Activated T-helper 17 cell treated with anti-CD3 and anti-CD28 coated beads, Interleukin-2, amount 50 U/mL, for 72 hours (primary cell): ENCODE measurements around the gene MSI2. TPM values are rescaled to one million over a fixed set of nuclear protein-coding genes. Genes with fewer than 3 reads are reported as not detected.

Experiments used
- ATAC-seq: fragments of 150-1000 bp; cut with Tn5 transposase; replicated peaks from 2 replicates; pipeline ENCODE4 v1.10.0; 2021; ENCODE audit warnings: mild to moderate bottlenecking, moderate library complexity
- H3K27ac Mint-ChIP-seq: one replicate; pipeline ENCODE4 v1.8.0; 2022; ENCODE audit warnings: mixed read lengths
- H3K27me3 Mint-ChIP-seq: one replicate; pipeline ENCODE4 v1.8.0; 2022; ENCODE audit warnings: mixed read lengths
- H3K36me3 Mint-ChIP-seq: one replicate; pipeline ENCODE4 v1.8.0; 2022; ENCODE audit warnings: low read depth, mild to moderate bottlenecking, mixed read lengths
- H3K4me1 Mint-ChIP-seq: one replicate; pipeline ENCODE4 v1.8.0; 2022; ENCODE audit warnings: mixed read lengths
- H3K4me3 Mint-ChIP-seq: one replicate; pipeline ENCODE4 v1.8.0; 2022; ENCODE audit warnings: mild to moderate bottlenecking, mixed read lengths
- H3K9me3 Mint-ChIP-seq: one replicate; pipeline ENCODE4 v1.8.0; 2022; ENCODE audit warnings: mixed read lengths
- total RNA-seq, 2 donors: library from RNA; stranded (reverse); gene quantifications; one replicate each; pipeline ENCODE4 v1.2.3, GENCODE V29; 2022

The MSI2 gene
- total RNA-seq, 2 donors from 2014 or later: 96.3 to 128 TPM

- H3K27ac Mint-ChIP-seq: no peak overlapping the region
- no peaks in the 10 kb centered on the region for H3K27me3 Mint-ChIP-seq
- H3K4me3 Mint-ChIP-seq: no peak overlapping the region
- H3K9me3 Mint-ChIP-seq: no peaks in the 10 kb centered on the region
- H3K36me3 Mint-ChIP-seq: peaks cover 38% of the 10 kb centered on the region
- no peak for ATAC-seq
- peaks cover 20% of the 10 kb centered on the region for H3K4me1 Mint-ChIP-seq
Measured at GRCh38 chr17:57626520-57627210, 370.3 kb downstream of the MSI2 start.

GRCh38 chr17:57627591-57627990 lies 371.3 kb downstream of the MSI2 start:
- no peak for ATAC-seq
- Mint-ChIP-seq H3K27me3 (no peaks in the 10 kb centered on the region), H3K27ac (peak overlapping the region; percentile 24), H3K9me3 (no peaks in the 10 kb centered on the region), H3K36me3 (peaks cover 47% of the 10 kb centered on the region), H3K4me1 (peaks cover 20% of the 10 kb centered on the region), H3K4me3 (no peak overlapping the region)

- Mint-ChIP-seq H3K4me1 (peaks cover 14% of the 10 kb centered on the region), H3K36me3 (peaks cover 51% of the 10 kb centered on the region), H3K9me3 (no peaks in the 10 kb centered on the region), H3K27ac (no peak overlapping the region), H3K27me3 (no peaks in the 10 kb centered on the region), H3K4me3 (no peak overlapping the region)
- no peak for ATAC-seq
Measured at GRCh38 chr17:57628421-57628820, 372.1 kb downstream of the MSI2 start.

GRCh38 chr17:57629470-57629869 lies 373.1 kb downstream of the MSI2 start:
- no peak overlapping the region for H3K4me3 Mint-ChIP-seq
- H3K9me3 Mint-ChIP-seq: no peaks in the 10 kb centered on the region
- H3K27me3 Mint-ChIP-seq: no peaks in the 10 kb centered on the region
- peaks cover 56% of the 10 kb centered on the region for H3K36me3 Mint-ChIP-seq
- H3K4me1 Mint-ChIP-seq: peaks cover 8% of the 10 kb centered on the region
- H3K27ac Mint-ChIP-seq: peak overlapping the region; percentile 54
- ATAC-seq: no peak

GRCh38 chr17:57629886-57630285 lies 373.6 kb downstream of the MSI2 start:
- ATAC-seq: no peak
- H3K36me3 Mint-ChIP-seq: peaks cover 56% of the 10 kb centered on the region
- no peaks in the 10 kb centered on the region for H3K9me3 Mint-ChIP-seq
- H3K27me3 Mint-ChIP-seq: no peaks in the 10 kb centered on the region
- H3K4me1 Mint-ChIP-seq: peaks cover 5% of the 10 kb centered on the region
- H3K27ac Mint-ChIP-seq: peak overlapping the region; percentile 54
- no peak overlapping the region for H3K4me3 Mint-ChIP-seq

GRCh38 chr17:57630736-57631135 lies 374.4 kb downstream of the MSI2 start:
- H3K27me3 Mint-ChIP-seq: no peaks in the 10 kb centered on the region
- H3K4me3 Mint-ChIP-seq: no peak overlapping the region
- H3K36me3 Mint-ChIP-seq: peaks cover 56% of the 10 kb centered on the region
- peaks cover 5% of the 10 kb centered on the region for H3K4me1 Mint-ChIP-seq
- peak overlapping the region; percentile 74 for H3K27ac Mint-ChIP-seq
- no peaks in the 10 kb centered on the region for H3K9me3 Mint-ChIP-seq
- no peak for ATAC-seq

GRCh38 chr17:57631871-57632270 lies 375.5 kb downstream of the MSI2 start:
- Mint-ChIP-seq H3K27ac (peak overlapping the region; percentile 74), H3K36me3 (peaks cover 54% of the 10 kb centered on the region), H3K4me1 (peaks cover 5% of the 10 kb centered on the region), H3K4me3 (no peak overlapping the region), H3K27me3 (no peaks in the 10 kb centered on the region), H3K9me3 (no peaks in the 10 kb centered on the region)
- no peak for ATAC-seq

GRCh38 chr17:57632294-57632693 lies 376.0 kb downstream of the MSI2 start:
- Mint-ChIP-seq H3K27ac (peak overlapping the region; percentile 74), H3K36me3 (peaks cover 50% of the 10 kb centered on the region), H3K4me1 (peaks cover 5% of the 10 kb centered on the region), H3K9me3 (no peaks in the 10 kb centered on the region), H3K4me3 (no peak overlapping the region), H3K27me3 (no peaks in the 10 kb centered on the region)
- no peak for ATAC-seq

- no peak for ATAC-seq
- H3K4me3 Mint-ChIP-seq: no peak overlapping the region
- H3K4me1 Mint-ChIP-seq: no peaks in the 10 kb centered on the region
- no peaks in the 10 kb centered on the region for H3K27me3 Mint-ChIP-seq
- peaks cover 40% of the 10 kb centered on the region for H3K36me3 Mint-ChIP-seq
- no peaks in the 10 kb centered on the region for H3K9me3 Mint-ChIP-seq
- no peak overlapping the region for H3K27ac Mint-ChIP-seq
Measured at GRCh38 chr17:57633236-57633635, 376.9 kb downstream of the MSI2 start.

GRCh38 chr17:57634713-57635465 lies 378.6 kb downstream of the MSI2 start:
- H3K27me3 Mint-ChIP-seq: no peaks in the 10 kb centered on the region
- no peaks in the 10 kb centered on the region for H3K9me3 Mint-ChIP-seq
- H3K27ac Mint-ChIP-seq: no peak overlapping the region
- H3K36me3 Mint-ChIP-seq: peaks cover 31% of the 10 kb centered on the region
- H3K4me1 Mint-ChIP-seq: no peaks in the 10 kb centered on the region
- no peak for ATAC-seq
- no peak overlapping the region for H3K4me3 Mint-ChIP-seq

GRCh38 chr17:57636274-57636673 lies 380.0 kb downstream of the MSI2 start:
- peak overlapping the region; percentile 69 for H3K27ac Mint-ChIP-seq
- H3K36me3 Mint-ChIP-seq: peaks cover 28% of the 10 kb centered on the region
- no peak for ATAC-seq
- H3K27me3 Mint-ChIP-seq: no peaks in the 10 kb centered on the region
- no peaks in the 10 kb centered on the region for H3K9me3 Mint-ChIP-seq
- no peak overlapping the region for H3K4me3 Mint-ChIP-seq
- no peaks in the 10 kb centered on the region for H3K4me1 Mint-ChIP-seq

- Mint-ChIP-seq H3K4me1 (no peaks in the 10 kb centered on the region), H3K4me3 (peak overlapping the region; percentile 25), H3K9me3 (no peaks in the 10 kb centered on the region), H3K27me3 (no peaks in the 10 kb centered on the region), H3K36me3 (peaks cover 20% of the 10 kb centered on the region), H3K27ac (peak overlapping the region; percentile 69)
- peak; percentile 38 for ATAC-seq
Measured at GRCh38 chr17:57636985-57637665, 380.8 kb downstream of the MSI2 start.

- Mint-ChIP-seq H3K9me3 (no peaks in the 10 kb centered on the region), H3K27ac (peak overlapping the region; percentile 69), H3K27me3 (no peaks in the 10 kb centered on the region), H3K4me1 (no peaks in the 10 kb centered on the region), H3K36me3 (peaks cover 15% of the 10 kb centered on the region), H3K4me3 (peak overlapping the region; percentile 25)
- ATAC-seq: no peak
Measured at GRCh38 chr17:57637666-57638010, 381.3 kb downstream of the MSI2 start.

GRCh38 chr17:57638284-57638683 lies 382.0 kb downstream of the MSI2 start:
- no peak overlapping the region for H3K4me3 Mint-ChIP-seq
- ATAC-seq: no peak
- no peaks in the 10 kb centered on the region for H3K4me1 Mint-ChIP-seq
- H3K27ac Mint-ChIP-seq: peak overlapping the region; percentile 69
- H3K27me3 Mint-ChIP-seq: no peaks in the 10 kb centered on the region
- no peaks in the 10 kb centered on the region for H3K9me3 Mint-ChIP-seq
- H3K36me3 Mint-ChIP-seq: peaks cover 8% of the 10 kb centered on the region

- no peaks in the 10 kb centered on the region for H3K36me3 Mint-ChIP-seq
- no peak for ATAC-seq
- H3K27ac Mint-ChIP-seq: no peak overlapping the region
- no peak overlapping the region for H3K4me3 Mint-ChIP-seq
- no peaks in the 10 kb centered on the region for H3K9me3 Mint-ChIP-seq
- H3K4me1 Mint-ChIP-seq: peaks cover 3% of the 10 kb centered on the region
- H3K27me3 Mint-ChIP-seq: no peaks in the 10 kb centered on the region
Measured at GRCh38 chr17:57639381-57639780, 383.1 kb downstream of the MSI2 start.
